ENCODE measurements around the gene MEGF8. TPM values are rescaled to one million over a fixed set of nuclear protein-coding genes. Genes with fewer than 3 reads are reported as not detected.

MEGF8 gene
- total and polyA plus RNA-seq, 2 of the 8 experiments (the other 6 are each of a cell fraction or from before 2014, with no cell fraction given): 13.0 to 23.7 TPM

- peaks cover 13 to 41% (median 35%) of the 10 kb centered on the region in 4 experiments for H3K27me3 ChIP-seq (replicated peaks in 1 of 4; ENCODE audit: control insufficient read depth in 3 of 4, extremely low read depth in 1 of 4, insufficient read depth in 3 of 4, low read length in 3 of 4)
- no peaks in the 10 kb centered on the region for H3K36me3 ChIP-seq (ENCODE audit: control insufficient read depth in 2 of 4, insufficient read depth in 4 of 4, low read length in 3 of 4)
- no peak overlapping the region for H3K23ac ChIP-seq (ENCODE audit: insufficient read length)
- H2AK5ac ChIP-seq (ENCODE audit: low read depth, low read length): no peak overlapping the region
- no peak overlapping the region for H4K91ac ChIP-seq (replicated peaks; ENCODE audit: insufficient read length, low read length)
- POLR2A ChIA-PET (ENCODE audit: partially characterized antibody): interaction anchor here (0.5 to 3.1 kb wide), 10 partner anchors 10 to 52 kb away, joined by 3 to 24 read pairs (median 6); no protein-coding TSS in a partner anchor
- peak overlapping the region; percentile 77 to 89 for H3K4me2 ChIP-seq (ENCODE audit: insufficient read depth in 1 of 2, low read depth in 2 of 2, low read length in 2 of 2)
- no peak overlapping the region for H3K4ac ChIP-seq (replicated peaks; ENCODE audit: insufficient read length, low read depth, low read length)
- no peak overlapping the region for H2BK120ac ChIP-seq (replicated peaks; ENCODE audit: low read depth, low read length)
- FAIRE-seq (no peak), DNase-seq (ENCODE audit: low read depth in 1 of 2, low spot score in 2 of 2) (no peak)
- H2BK20ac ChIP-seq (ENCODE audit: low read length): no peak overlapping the region
- no peak overlapping the region for H2AFZ ChIP-seq (ENCODE audit: low read length)
- 87% methylated on average over 17 of the region's 17 CpGs; no CpG with 5 or more reads in 1 of the 2 experiments for WGBS, 2 experiments (ENCODE audit: extremely low coverage in 1 of 2, insufficient coverage in 1 of 2, insufficient read length in 1 of 2, insufficient replicate concordance in 2 of 2, low coverage in 1 of 2, low lambda C conversion rate in 2 of 2, missing lambda C conversion rate in 1 of 2)
- H3K9ac ChIP-seq (replicated peaks in 1 of 4; ENCODE audit: extremely low read depth in 1 of 4, low read depth in 3 of 4, low read length in 3 of 4): no peak overlapping the region
- CTCF ChIA-PET (ENCODE audit: partially characterized antibody): interaction anchor here (0.5 to 10.3 kb wide), 7 partner anchors 13 to 1631 kb away, joined by 3 to 101 read pairs (median 16); partner anchors contain the start of gene CXCL17
- peak overlapping the region; percentile 58 to 68 (median 64) for H3K4me3 ChIP-seq (ENCODE audit: extremely low read depth in 1 of 4, insufficient read depth in 2 of 4, low read depth in 3 of 4, low read length in 4 of 4)
- H3K23me2 ChIP-seq (ENCODE audit: low read depth, low read length): peaks cover 7% of the 10 kb centered on the region; the same call in 1 of the 2 replicates
- no peak overlapping the region for H3K27ac ChIP-seq (ENCODE audit: low read depth, low read length)
- peaks cover 7 to 16% of the 10 kb centered on the region in 2 experiments for H4K20me1 ChIP-seq (replicated peaks in 1 of 2; ENCODE audit: control insufficient read depth in 1 of 2, insufficient read depth in 2 of 2, low read length in 2 of 2)
- H2BK5ac ChIP-seq (ENCODE audit: low read depth, low read length): no peak overlapping the region
- H4K8ac ChIP-seq (ENCODE audit: extremely low read depth, insufficient read depth, low read length): peak overlapping the region; percentile 66; the same call in 1 of the 2 replicates
- no peak overlapping the region for H3K18ac ChIP-seq (ENCODE audit: extremely low read depth, low read length)
- no peak overlapping the region for H3K14ac ChIP-seq (ENCODE audit: insufficient read length)
- peak overlapping the region; percentile 88 for H2BK15ac ChIP-seq (ENCODE audit: low read length)
- H3K4me1 ChIP-seq (replicated peaks in 1 of 4; ENCODE audit: control insufficient read depth in 3 of 4, insufficient read depth in 4 of 4, low read length in 3 of 4): peaks cover 0 to 13% (median 4%) of the 10 kb centered on the region in 4 experiments; a peak in 5 of 7 replicates
- TF ChIP-seq GTF2F1 (IDR thresholded peaks at IDR 0.05; ENCODE audit: borderline replicate concordance, low read depth, low read length): no peak
- no peak for TF ChIP-seq JUN (IDR thresholded peaks at IDR 0.05; ENCODE audit: low read depth, low read length)
- no peak for TF ChIP-seq RNF2 (IDR thresholded peaks at IDR 0.05; ENCODE audit: borderline replicate concordance, low read depth, low read length, missing control alignments, poor library complexity, severe bottlenecking)
- TF ChIP-seq MAFK (IDR thresholded peaks at IDR 0.05; ENCODE audit: low read depth, low read length): no peak
- no peak for TF ChIP-seq ATF2 (IDR thresholded peaks at IDR 0.05; ENCODE audit: low read length)
- H3K56ac ChIP-seq (replicated peaks; ENCODE audit: insufficient read length, low read depth, low read length): no peak overlapping the region
- H3K79me2 ChIP-seq (ENCODE audit: control insufficient read depth in 1 of 2, insufficient read depth in 2 of 2, low read length in 2 of 2): no peaks in the 10 kb centered on the region
- H3K9me3 ChIP-seq (ENCODE audit: insufficient read depth in 2 of 2, low read depth in 1 of 2, low read length in 1 of 2): peaks cover 4 to 9% of the 10 kb centered on the region in 2 experiments
- no peaks in the 10 kb centered on the region for H3K79me1 ChIP-seq (ENCODE audit: low read depth, low read length)
- H2BK12ac ChIP-seq (ENCODE audit: low read depth, low read length): peak overlapping the region; percentile 80; the same call in 1 of the 2 replicates
- no peak overlapping the region for H4K5ac ChIP-seq (ENCODE audit: insufficient read length, low read depth, low read length)
Measured at GRCh38 chr19:42422092-42422900, 96.9 kb downstream of the MEGF8 start.
